Iris pigment epithelial cell (primary cell): ENCODE data around the gene SLC9A8.

Experiments used
- DNase-seq: peaks from one replicate; pipeline ENCODE4 v3.0.0-alpha.2; 2011; ENCODE audit warnings: low read depth

SLC9A8 gene

DNA sequence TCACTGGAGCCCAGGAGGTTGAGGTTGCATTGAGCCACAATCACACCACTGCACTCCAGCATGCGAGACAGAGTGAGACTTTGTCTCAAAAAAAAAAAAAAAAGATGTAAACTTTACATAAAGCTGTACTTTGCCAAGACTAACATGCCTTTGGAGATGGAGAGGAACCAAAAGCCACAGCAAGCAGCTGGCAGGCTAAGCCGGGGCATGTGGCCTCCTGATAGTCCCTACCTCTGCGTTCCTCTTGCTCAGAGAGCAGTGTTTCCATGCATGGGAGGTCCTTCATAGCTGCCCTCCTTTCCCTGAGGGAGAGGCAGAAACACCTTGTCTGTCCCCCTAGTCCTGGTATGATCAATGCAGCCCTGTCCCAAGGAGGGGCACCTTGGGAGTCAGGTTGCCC is 67.5 kb downstream of the SLC9A8 start:
- peak; percentile 65 for DNase-seq

DNA sequence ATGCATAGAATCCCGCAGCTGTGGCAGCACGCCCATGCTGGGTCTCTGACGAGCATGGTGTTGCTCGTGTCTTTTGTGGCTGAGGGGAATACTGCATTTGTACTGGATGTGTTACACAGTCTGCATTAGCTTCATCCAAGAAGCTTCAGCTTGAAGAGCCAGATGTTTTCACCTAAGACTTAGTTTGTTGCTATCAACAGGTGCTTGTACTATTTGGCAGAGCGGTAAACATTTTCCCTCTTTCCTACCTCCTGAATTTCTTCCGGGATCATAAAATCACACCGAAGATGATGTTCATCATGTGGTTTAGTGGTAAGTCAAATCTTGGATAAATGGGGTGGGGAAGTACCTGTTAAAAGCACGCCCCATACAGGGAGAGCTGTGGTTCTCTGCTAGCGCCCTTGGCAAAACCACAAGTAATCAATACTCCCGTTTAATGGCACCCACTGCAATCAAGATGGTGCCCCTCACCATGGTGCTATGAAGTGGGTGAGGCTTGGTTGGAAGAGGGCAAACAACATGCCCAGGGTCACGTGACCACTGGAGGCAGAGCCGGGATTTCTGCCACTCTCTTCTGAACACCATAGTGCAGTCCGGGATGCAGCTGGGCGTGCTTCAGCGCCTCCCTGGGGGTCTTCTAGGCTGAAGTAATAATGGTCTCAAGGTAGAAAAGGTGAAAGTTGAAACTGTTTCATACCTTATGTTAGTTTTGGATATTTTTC is 68.3 kb downstream of the SLC9A8 start:
- no peak for DNase-seq

DNA sequence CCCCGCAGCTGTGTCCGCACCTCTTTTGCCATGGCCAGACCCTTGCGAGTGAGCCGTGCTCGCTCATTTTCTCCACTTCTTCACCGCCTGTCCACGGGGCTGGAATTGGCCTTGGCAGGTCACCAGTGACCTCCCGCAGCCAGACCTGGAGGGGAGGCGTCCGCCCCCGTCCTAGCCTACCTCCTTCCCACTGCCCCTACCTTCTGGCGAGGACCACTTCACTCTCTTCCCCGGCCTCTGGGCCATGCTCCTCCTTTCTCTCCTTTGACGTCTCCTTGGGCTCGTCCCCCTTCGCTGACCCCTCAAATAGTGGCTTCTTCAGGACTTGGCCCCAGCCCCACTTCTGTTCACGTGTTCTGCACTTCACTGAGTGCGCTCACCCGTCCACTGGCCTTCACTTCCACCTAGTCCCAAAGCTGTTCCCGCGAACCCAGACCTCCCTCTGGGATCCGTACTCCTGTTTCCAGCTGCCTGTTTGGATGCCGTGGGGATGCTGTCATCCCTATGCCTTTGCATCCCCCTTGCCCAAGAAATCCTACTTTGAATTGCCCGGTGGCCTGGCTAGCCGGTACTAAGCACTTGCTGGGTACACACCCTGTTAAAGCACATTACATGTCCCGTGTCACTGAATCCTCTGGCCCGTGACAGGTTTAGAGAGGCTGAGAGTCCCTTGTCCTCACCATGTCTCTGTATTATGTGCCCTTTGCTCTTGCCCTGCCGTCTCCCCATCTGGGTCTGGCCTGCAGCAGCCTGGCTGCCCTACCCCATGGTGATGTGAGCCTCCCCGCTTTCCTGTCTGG is 69.7 kb downstream of the SLC9A8 start:
- DNase-seq = no peak

DNA sequence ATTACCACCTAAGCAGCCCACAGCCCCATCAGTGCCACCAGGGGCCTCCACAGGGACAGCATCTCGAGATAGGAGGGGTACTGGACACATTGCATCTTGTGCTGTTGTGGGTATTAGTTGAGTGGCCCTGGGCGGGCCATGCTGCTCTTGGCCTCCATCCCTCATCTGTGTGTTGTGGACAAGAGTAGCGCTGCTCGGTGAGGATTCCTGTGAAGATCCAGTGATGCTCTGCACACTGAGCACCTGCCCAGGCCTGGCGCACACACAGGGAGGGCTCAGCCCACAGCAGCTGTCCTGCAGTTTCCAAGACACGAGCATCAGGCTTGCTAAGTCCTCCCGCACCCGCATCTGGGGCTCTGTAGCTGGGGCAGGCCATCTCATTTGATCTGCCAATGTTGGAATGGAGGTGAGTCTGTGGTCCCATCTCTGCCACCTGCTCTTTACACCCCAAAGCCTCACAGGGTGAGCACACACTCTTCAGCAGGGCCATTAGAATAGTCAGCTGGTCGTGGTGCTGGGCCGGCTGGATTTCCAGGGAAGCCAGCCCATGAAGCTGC is 70.7 kb downstream of the SLC9A8 start:
- DNase-seq = no peak

DNA sequence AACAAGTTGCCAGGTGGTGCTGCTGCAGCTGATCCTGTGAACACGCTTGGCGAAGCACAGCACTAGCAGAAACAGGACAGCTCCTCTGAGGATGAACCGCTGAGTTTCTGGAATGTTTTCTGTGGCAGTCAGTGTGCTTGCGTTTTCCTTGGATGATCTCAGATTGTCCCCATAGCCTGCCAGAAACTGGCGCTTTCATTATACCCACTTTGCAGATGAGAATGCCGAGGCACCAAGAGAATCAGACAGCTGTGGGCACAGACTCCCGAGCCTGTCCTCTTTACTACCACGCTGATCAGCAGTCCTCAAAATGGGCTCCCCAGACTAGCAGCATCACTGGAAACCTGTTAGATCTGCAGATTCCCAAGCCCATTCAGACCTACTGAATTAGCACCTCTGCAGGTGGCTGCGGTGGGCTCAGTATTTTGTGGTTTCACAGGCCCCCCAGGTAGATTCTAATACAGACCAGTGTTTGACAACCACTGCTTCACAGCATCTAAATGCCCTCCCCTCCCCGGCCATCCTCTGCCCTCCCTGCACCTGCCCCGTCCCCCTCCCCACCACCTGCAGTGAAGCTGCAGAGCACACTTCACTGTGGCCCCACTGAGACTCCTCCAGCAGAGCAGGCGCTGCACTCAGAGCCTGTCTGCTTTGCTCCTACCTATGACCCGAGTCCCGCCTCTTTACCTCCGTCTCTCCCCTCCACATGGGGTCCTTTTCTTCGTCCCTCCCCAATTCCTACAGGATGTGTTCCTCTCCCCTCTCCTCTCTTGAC is 73.1 kb downstream of the SLC9A8 start:
- no peak for DNase-seq

DNA sequence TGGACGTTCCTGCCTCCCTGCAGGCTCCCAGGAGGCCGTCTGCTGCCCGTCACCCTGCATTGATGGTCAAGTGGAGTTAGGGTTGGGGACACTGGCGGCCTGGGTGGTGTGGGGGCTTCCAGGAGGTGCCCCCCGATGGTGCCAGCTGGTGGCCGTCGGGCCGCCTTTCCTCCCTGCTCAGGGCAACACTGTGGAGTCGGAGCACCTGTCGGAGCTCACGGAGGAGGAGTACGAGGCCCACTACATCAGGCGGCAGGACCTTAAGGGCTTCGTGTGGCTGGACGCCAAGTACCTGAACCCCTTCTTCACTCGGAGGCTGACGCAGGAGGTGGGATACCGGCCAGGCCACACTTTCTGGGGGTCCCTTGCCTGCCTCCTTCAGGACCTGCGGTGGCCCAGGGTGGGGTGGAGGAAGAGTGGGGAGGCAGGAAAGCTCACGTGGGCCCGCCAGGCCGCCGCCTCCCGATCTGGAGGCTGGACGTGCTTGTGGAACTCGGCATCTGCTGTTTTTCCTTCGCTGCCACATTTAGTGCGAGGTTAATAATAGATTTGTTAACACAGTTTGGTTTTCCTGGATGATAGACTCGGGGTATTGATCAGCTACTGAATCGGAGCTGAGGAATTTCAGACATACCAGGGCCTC is 74.1 kb downstream of the SLC9A8 start:
- no peak for DNase-seq

DNA sequence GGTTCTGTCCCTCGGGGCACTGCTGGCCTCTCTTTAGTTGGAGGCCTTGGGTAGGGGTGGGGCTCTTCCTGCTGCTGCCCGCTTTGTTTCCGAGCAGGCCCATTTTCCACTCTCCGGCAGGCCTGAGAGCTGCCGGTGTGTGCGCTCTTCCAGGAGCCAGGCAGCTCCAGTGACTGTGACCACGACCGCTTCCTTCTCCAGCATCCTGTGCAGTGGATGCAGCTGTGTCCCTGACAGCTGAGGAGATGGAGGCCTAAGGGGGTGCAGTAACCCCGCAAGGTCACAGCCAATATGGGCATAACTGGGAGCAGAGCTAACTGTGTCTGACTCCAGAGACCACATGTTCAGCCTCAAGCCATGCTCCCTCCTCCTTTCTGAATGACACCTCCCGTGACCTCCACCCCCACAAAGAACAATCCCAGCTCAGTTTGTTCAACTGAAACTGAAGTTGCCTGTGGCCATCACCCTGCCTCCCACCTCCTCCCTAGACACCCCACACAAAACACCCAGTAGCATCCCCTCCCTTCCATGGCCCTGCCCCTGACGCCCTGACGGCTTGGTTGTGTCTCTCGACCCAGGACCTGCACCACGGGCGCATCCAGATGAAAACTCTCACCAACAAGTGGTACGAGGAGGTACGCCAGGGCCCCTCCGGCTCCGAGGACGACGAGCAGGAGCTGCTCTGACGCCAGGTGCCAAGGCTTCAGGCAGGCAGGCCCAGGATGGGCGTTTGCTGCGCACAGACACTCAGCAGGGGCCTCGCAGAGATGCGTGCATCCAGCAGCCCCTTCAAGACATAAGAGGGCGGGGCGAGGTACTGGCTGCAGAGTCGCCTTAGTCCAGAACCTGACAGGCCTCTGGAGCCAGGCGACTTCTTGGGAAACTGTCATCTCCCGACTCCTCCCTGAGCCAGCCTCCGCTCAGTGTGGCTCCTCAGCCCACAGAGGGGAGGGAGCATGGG is 74.9 kb downstream of the SLC9A8 start:
- DNase-seq = peak; percentile 41

DNA sequence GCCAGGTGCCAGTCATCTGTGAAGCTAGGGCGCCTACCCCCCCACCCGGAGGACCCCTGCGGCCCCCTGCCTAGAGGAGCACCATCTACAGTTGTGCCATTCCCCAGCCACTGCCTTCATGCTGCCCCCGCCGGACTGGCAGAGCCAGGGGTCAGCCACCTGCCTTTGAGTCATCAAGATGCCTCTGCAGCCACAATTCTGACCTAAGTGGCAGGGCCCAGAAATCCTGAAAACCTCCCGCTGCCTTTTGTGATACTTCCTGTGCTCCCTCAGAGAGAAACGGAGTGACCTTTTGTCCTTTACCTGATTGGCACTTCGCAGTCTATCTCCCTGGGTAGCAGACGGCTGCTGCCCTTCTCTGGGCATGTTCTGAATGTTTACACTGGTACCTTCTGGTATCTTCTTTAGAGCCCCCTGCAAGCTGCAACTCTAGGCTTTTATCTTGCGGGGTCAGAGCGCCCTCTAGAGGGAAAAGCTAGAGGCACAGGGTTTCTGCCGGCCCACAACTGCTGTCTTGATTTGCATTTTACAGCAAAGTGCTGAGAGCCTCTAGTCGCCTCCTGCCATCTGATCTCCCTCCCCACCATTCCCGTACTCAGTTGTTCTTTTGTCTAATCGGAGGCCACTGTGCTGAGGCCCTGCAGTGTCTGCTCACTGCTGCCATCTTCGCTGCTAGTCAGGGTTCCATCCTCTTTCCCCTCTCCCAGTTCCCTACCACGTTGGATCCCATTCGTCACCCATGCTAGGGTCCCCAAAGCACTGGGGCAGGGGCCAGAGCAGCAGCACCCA is 75.8 kb downstream of the SLC9A8 start:
- DNase-seq = peak; percentile 67

DNA sequence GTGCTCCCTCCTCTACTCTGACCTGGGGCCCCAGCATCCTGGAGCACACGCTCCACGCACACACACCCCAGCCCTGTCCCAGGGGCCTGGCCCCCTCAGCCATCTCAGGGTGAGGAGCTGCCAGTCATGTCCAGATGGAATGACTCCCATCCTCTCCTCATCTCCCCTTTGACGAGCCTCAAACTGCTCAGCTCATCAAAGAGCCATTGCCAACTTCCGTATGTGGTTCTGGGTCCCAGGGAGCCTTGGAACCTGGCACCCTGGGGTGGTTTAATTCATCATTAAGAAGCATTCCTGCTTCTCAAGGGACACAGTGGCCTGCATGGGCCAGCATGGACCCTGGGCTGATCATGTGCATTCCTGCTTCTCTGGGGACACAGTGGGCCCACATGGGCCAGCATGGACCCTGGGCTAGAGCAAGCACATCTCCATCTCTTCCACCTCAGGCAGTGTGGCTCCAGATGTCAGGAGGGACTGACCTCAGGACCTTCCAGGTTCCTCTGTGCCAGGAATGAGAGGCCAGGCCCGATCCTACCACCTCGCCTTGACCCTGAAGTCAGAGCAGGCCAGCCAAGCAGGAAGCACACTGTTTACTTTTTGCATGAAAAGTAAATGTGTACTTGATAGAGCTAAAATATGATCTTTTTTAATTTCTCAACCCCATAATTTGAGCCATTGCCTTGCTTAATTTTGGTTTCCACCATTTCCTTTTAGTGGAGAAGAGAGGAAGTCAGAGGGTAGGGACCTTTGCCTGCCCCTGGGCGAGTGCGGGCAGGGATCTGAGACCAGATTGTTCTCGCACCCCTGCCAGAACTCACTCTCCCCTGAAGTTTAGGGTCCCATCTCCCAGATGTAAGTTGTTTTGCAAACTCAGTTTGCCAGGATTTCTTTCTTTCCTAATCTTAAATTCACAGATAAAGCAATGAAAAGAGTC is 76.6 kb downstream of the SLC9A8 start:
- no peak for DNase-seq

DNA sequence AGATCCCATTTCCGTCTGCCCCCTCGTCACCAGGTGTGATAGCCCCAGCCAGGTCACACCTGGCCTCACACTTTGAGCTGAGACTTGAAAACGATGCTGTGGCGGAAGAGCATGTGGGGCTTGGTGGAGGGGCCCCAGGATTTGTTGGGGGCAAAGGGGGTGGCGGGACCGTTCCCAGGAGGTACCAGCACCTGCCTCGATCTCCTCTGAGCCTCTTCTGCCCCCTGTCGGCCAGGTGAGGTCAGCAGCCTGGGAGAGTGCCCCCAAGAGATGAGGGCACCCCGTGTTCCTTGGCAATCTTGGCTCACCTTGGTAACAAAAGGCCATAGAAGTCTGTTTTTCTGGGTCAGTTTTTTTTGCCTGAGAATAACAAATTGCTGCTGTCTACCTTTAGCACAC is 77.3 kb downstream of the SLC9A8 start:
- DNase-seq = no peak

DNA sequence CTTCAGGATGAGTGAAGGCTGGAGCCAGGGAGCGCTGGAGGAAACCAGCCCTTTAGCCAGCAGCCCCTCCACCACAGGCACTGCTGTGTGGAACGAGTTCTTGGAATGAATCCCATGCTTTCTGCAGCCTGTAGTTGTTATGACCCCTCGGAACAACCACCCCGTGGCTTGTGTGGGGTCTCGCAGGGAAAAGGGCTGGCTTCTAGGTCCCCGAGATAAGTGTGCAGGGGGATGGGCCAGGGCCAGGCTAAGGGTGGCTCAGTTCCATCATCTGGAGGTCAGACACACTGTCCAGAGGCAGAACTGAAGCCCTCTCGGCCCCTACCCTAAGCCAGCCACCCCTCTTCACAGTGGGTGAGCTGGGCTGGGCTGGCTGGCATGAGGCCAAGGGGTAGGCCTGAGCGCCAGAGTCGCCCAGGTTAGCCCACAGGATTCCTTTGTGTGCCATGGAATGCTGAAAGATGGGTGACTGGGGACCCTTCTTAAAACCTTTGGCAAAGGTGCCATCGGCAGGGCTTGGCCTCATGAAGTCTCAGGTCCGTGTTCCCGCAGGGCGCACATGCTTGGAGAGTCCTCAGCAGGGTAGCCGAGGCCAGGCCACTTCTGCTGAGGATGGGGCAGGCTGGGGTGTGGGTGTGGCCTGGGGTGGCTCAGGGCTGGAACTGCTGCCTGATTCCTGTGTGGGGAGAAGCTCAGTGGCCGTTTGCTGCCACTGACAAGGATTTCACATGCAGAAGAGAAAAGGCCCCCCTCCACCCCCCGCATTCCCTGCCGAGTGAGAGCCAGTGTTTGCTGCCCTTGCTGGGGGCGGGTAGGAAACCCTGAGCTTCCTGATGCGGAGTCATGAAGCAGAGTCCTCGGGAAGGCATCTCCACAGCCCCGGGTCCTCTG is 78.1 kb downstream of the SLC9A8 start:
- DNase-seq = no peak

DNA sequence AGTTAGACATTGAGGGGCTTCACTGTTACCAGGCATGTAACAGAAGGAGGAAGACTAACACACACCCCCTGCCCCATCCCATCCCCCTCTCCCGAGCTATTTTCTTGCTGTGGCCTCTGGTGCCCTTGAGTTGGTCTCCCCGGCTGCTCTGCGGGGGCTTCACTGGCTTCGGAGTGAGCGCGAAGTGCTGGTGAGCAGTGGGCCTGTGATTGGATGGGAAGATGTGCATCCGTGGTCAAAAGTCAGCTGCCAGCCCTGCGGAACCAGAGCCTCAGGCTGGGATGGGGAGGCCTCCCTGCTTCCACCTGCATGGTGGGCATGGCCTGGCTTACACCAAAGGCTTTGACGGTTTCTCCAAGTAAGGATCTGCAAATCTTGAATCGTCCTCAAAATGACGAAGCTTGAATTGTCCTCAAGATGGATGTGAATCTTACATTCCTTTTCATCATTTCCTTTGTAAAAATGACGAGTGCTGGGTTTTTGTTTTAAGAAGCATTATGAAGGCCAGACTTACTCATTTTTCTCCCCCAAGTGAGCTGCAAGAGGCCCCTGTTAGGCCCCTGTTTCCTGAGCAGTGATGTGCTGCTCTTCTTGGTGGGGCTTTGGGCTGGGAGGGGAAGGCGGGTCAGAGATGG is 79.0 kb downstream of the SLC9A8 start:
- no peak for DNase-seq

DNA sequence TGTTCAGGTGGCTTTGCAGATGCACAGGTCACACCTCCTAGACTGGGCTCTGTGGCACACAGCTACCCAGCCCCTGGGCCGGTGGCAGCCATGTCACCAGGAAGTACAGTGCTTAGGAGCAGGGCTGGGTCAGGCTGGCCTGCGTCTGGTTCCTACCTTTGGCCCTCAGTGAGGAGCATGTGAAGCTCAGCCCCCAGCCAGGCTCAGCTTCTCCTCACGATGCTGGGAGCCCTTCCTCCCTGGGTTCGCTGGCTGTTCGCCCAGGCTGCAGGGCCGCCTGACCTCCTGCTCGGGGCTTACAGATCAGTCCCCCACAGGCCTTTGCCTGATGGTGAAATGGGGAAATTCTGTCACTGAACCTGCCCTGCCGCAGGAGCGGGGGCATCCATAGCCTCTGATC is 79.6 kb downstream of the SLC9A8 start:
- DNase-seq = no peak

DNA sequence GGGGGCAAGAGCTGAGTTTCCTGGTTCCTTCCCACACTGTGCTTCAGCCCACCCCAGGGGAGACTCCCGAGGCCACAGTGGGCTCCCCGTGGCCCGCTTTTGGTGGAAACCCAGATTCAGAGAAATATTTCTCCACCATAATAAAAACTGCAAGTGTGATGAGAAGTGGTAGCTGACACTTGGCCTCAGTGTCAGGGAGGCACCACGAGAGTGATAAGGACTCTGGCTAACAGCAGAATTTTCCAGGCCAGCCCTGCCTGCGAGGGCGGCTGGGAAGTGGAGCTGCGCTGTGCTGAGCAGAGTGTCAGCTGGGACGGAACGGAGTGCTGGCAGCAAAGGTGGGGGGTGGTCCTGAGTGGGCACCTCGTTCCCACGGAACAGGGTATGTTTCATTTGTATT is 80.2 kb downstream of the SLC9A8 start:
- no peak for DNase-seq

DNA sequence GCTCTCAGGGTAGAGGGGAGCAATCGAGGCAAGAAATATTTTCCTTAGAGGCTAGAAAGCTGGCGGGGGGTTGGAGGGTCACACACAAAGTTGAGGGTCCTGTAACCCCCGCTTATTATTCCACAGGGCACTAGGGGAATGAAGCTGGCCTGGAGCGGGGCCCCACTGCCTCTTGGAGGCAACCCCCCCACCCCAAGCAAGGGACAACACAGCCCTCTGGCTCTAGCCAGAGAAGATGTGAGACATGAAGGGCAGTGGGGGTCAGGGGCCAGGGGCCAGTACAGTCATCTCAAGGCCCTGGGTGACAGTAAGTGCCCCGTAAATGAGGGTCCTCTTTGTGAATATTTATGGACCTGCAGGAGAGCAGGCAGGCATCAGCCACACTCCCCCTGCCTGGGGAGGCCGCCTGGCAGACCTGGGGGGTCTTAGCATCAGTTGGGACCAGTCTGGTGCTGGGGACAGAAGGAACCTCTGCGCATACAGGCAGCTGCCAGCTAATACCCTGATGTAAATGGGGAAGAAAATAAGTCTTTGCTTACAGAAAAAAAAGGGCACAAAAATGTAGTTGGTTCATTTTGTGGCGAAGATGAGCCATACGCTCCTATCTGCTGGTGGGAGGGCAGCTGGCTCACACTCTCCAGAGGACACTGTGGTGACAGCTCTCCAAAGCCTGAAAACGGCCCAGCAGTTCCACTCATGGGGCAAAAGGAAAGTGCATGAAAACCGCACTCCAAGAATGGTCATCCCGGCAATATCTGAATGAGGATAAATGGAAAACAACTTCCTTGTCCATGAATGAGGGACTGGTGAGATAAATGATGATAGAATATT is 80.8 kb downstream of the SLC9A8 start:
- no peak for DNase-seq

DNA sequence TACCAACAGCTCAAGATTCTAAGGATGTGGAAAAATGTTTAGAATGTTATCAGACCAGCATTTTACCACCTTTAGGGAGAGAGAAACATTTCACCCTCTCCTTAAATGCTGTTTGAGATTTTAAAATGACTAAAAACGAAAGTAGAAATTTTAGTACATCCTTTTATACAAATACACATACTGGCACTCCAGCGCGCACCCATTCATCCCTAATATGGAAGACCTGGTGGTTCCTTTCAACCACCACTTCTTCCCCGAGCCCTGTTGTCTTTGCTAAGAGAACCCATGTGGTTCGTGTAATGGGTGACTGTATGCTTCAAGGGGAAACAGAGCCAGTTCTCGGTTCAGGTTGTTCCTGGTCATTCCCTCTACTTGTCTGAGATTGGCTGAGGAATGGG is 81.4 kb downstream of the SLC9A8 start:
- DNase-seq = no peak
